ENCODE data around the gene FAM3C.

DNA sequence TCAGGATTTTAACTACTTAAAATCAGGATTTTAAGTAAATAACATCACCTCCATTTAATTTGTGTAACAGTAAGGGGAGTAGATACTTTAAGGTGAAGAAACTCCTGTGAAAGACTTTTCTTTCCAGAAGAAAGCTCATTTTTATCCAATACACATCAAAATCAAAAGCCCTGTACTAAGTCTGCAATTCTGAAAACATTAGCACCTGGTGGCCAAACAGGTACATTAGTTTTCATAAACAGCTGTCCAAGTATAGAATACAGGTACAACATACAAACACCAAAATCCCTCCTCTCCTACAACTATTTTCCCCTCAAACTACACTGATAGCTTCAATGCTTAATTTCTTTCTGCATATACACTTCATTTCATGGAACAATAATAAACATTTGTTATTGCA, 22.9 kb downstream of the FAM3C start:
- TF ChIP-seq, protein P1, sequence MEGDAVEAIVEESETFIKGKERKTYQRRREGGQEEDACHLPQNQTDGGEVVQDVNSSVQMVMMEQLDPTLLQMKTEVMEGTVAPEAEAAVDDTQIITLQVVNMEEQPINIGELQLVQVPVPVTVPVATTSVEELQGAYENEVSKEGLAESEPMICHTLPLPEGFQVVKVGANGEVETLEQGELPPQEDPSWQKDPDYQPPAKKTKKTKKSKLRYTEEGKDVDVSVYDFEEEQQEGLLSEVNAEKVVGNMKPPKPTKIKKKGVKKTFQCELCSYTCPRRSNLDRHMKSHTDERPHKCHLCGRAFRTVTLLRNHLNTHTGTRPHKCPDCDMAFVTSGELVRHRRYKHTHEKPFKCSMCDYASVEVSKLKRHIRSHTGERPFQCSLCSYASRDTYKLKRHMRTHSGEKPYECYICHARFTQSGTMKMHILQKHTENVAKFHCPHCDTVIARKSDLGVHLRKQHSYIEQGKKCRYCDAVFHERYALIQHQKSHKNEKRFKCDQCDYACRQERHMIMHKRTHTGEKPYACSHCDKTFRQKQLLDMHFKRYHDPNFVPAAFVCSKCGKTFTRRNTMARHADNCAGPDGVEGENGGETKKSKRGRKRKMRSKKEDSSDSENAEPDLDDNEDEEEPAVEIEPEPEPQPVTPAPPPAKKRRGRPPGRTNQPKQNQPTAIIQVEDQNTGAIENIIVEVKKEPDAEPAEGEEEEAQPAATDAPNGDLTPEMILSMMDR (IDR thresholded peaks at IDR 0.05; ENCODE audit: low read depth, low read length, poor library complexity, severe bottlenecking), result peak; percentile 29
- no peak for TF ChIP-seq EZH2phosphoT487 (IDR thresholded peaks at IDR 0.05; ENCODE audit: borderline replicate concordance, low read length)

Measured in DOHH2 (cell line).